ENCODE data around the gene CBLN3.

The CBLN3 gene

GRCh38 chr14:24434036-24434435 is 4.6 kb upstream of the CBLN3 start:
- TF ChIP-seq, protein P1, sequence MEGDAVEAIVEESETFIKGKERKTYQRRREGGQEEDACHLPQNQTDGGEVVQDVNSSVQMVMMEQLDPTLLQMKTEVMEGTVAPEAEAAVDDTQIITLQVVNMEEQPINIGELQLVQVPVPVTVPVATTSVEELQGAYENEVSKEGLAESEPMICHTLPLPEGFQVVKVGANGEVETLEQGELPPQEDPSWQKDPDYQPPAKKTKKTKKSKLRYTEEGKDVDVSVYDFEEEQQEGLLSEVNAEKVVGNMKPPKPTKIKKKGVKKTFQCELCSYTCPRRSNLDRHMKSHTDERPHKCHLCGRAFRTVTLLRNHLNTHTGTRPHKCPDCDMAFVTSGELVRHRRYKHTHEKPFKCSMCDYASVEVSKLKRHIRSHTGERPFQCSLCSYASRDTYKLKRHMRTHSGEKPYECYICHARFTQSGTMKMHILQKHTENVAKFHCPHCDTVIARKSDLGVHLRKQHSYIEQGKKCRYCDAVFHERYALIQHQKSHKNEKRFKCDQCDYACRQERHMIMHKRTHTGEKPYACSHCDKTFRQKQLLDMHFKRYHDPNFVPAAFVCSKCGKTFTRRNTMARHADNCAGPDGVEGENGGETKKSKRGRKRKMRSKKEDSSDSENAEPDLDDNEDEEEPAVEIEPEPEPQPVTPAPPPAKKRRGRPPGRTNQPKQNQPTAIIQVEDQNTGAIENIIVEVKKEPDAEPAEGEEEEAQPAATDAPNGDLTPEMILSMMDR (IDR thresholded peaks at IDR 0.05) = no peak
- H3K36me3 ChIP-seq = peaks cover 76% of the 10 kb centered on the region
- H3K27ac ChIP-seq = no peak overlapping the region
- H3K9me3 ChIP-seq = no peaks in the 10 kb centered on the region
- peaks cover 42 to 50% of the 10 kb centered on the region in 2 experiments for H3K4me1 ChIP-seq (ENCODE audit: control insufficient read depth in 1 of 2, insufficient read depth in 1 of 2, low read depth in 1 of 2, low read length in 1 of 2)
- no peak overlapping the region for H3K4me3 ChIP-seq (ENCODE audit: low read depth in 1 of 2, low read length in 1 of 2)
- no peaks in the 10 kb centered on the region for H3K27me3 ChIP-seq

GRCh38 chr14:24432259-24433131 is 3.0 kb upstream of the CBLN3 start:
- TF ChIP-seq, protein P1 (IDR thresholded peaks at IDR 0.05) = no peak
- Histone ChIP-seq H3K27ac (peak overlapping the region; percentile 99), H3K4me1 (ENCODE audit: control insufficient read depth in 1 of 2, insufficient read depth in 1 of 2, low read depth in 1 of 2, low read length in 1 of 2) (peaks cover 46 to 55% of the 10 kb centered on the region in 2 experiments), H3K9me3 (no peaks in the 10 kb centered on the region), H3K36me3 (peaks cover 62% of the 10 kb centered on the region), H3K4me3 (ENCODE audit: low read depth in 1 of 2, low read length in 1 of 2) (peak overlapping the region in 1 of 2 experiments; percentile 84), H3K27me3 (no peaks in the 10 kb centered on the region)

DNA sequence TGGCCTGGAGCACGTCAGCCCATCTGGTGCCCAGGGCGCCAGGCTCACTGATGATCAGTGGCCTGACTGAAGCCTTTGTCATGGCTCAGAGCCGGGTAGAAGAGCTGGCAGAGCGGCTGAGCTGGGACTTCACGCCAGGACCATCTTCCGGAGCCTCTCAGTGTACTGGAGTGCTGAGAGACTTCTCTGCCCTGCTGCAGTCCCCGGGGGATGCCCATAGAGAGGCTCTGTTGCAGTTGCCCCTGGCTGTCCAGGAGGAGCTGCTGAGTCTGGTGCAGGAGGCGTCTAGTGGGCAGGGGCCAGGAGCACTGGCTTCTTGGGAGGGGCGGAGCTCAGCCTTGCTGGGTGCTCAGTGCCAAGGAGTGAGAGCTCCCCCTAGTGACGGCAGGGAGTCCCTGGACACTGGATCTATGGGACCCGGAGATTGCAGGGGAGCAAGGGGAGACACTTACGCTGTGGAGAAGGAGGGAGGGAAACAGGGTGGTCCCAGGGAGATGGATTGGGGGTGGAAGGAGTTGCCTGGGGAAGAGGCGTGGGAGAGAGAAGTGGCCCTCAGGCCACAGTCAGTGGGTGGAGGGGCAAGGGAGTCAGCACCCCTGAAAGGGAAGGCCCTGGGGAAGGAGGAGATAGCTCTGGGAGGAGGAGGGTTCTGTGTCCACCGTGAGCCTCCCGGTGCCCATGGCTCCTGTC is 2.2 kb upstream of the CBLN3 start:
- peaks cover 54% of the 10 kb centered on the region for H3K36me3 ChIP-seq
- peak overlapping the region; percentile 99 for H3K27ac ChIP-seq
- peaks cover 42 to 49% of the 10 kb centered on the region in 2 experiments for H3K4me1 ChIP-seq (ENCODE audit: control insufficient read depth in 1 of 2, insufficient read depth in 1 of 2, low read depth in 1 of 2, low read length in 1 of 2)
- H3K4me3 ChIP-seq (ENCODE audit: low read depth in 1 of 2, low read length in 1 of 2) = peak overlapping the region; percentile 84 to 98
- TF ChIP-seq, protein P1 (IDR thresholded peaks at IDR 0.05) = peak; percentile 90
- H3K9me3 ChIP-seq = no peaks in the 10 kb centered on the region
- no peaks in the 10 kb centered on the region for H3K27me3 ChIP-seq

- TF ChIP-seq, protein P1 (IDR thresholded peaks at IDR 0.05) = no peak
- H3K36me3 ChIP-seq = peaks cover 46% of the 10 kb centered on the region
Observed at GRCh38 chr14:24430682-24431568, 1.5 kb upstream of the CBLN3 start.

DNA sequence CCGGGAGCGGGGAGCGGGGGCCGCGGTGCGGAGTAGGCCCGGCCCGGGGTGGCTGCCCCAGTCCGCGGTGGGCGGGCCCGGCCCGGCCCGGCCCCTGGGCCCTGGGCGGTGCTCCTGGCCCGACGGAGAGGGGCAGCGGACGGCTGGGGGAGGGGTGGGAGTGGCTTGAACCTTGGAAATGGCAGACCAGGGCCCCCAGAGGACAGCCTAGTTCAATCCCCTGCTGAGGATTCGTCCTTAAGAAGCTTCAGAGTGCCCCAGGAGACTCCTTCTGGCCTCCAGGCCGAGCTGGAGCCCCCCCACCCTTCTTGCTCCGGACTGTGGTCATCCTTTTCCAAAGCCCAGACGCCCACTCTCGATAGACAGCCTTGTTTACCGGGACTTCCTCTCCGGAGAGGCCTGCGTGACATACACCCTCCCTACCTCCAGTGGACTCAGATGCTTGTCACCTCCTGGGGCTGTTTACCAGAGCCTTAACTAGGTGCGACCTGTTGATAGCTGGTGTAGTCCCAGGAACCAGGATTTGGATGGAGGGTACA is 744 bp upstream of the CBLN3 start:
- H3K4me1 ChIP-seq (ENCODE audit: control insufficient read depth in 1 of 2, insufficient read depth in 1 of 2, low read depth in 1 of 2, low read length in 1 of 2) = peaks cover 44 to 45% of the 10 kb centered on the region in 2 experiments
- H3K36me3 ChIP-seq = peaks cover 39% of the 10 kb centered on the region
- TF ChIP-seq, protein P1 (IDR thresholded peaks at IDR 0.05) = peak; percentile 5
- H3K27me3 ChIP-seq = no peaks in the 10 kb centered on the region
- peak overlapping the region; percentile 84 to 98 for H3K4me3 ChIP-seq (ENCODE audit: low read depth in 1 of 2, low read length in 1 of 2)
- no peaks in the 10 kb centered on the region for H3K9me3 ChIP-seq
- H3K27ac ChIP-seq = peak overlapping the region; percentile 99

More at GRCh38 chr14:24430682-24431568, 1.5 kb upstream of the CBLN3 start:
- H3K4me1 ChIP-seq (ENCODE audit: control insufficient read depth in 1 of 2, insufficient read depth in 1 of 2, low read depth in 1 of 2, low read length in 1 of 2) = peaks cover 41 to 44% of the 10 kb centered on the region in 2 experiments
- H3K4me3 ChIP-seq (ENCODE audit: low read depth in 1 of 2, low read length in 1 of 2) = peak overlapping the region; percentile 84 to 98
- H3K9me3 ChIP-seq = no peaks in the 10 kb centered on the region
- H3K27me3 ChIP-seq = no peaks in the 10 kb centered on the region
- peak overlapping the region; percentile 99 for H3K27ac ChIP-seq
